PC-3 (cell line): ENCODE measurements around the gene TMEM178B. TPM values are rescaled to one million over a fixed set of nuclear protein-coding genes. Genes with fewer than 3 reads are reported as not detected.

ENCODE experiments used
- ATAC-seq: fragments of 200-7000 bp; cut with Tn5 transposase; 2 replicates; pipeline ENCODE4 v1.9.1; 2020; ENCODE audit warnings: mild to moderate bottlenecking, moderate library complexity
- BruUV-seq: library from RNA; stranded (reverse); fragments of 400-500 nt; replicated peaks from 2 replicates; lab custom pipeline; 2021; lab: Mats Ljungman, UMichigan
- CTCF ChIA-PET: fragments of 300-600 bp; sonication (Branson Sonifier 250); formaldehyde crosslinking; loops from one replicate; lab custom pipeline; 2022; ENCODE audit warnings: antibody characterized with exemption; lab: Charles Lee
- POLR2A ChIA-PET: fragments of 300-600 bp; sonication (Branson Sonifier 250); formaldehyde crosslinking; loops from one replicate; lab custom pipeline; 2022; ENCODE audit warnings: antibody characterized with exemption; ENCODE audit not compliant: unreplicated experiment; lab: Charles Lee
- DNase-seq: peaks from one replicate; pipeline ENCODE4 v3.0.0-alpha.2; 2015
- H2AFZ ChIP-seq: fragments of 300-600 bp; sonication (generic); 2 replicates; pipeline ENCODE4 v1.6.0; 2016; ENCODE audit warnings: antibody characterized with exemption, low read length
- H3F3A ChIP-seq: fragments of 300-600 bp; sonication (generic); one replicate; pipeline ENCODE4 v1.6.0; 2017; ENCODE audit warnings: antibody characterized with exemption, low read length, control low read depth, mild to moderate bottlenecking; ENCODE audit not compliant: unreplicated experiment
- H3K27ac ChIP-seq: fragments of 300-600 bp; sonication (generic); 2 replicates; pipeline ENCODE4 v1.5.1; 2016; ENCODE audit warnings: mild to moderate bottlenecking, low read length
- H3K27me3 ChIP-seq: fragments of 300-600 bp; sonication (generic); 2 replicates; pipeline ENCODE4 v1.6.1; 2016; ENCODE audit warnings: low read length, mixed read lengths
- H3K36me3 ChIP-seq: fragments of 300-600 bp; sonication (generic); 2 replicates; pipeline ENCODE4 v1.6.1; 2016; ENCODE audit warnings: low read depth, mixed run types, low read length, mixed read lengths
- H3K4me1 ChIP-seq: fragments of 300-600 bp; sonication (generic); 2 replicates; pipeline ENCODE4 v1.5.1; 2016; ENCODE audit warnings: low read length; ENCODE audit not compliant: insufficient read depth
- H3K4me2 ChIP-seq: fragments of 300-600 bp; sonication (generic); 2 replicates; pipeline ENCODE4 v1.6.0; 2016; ENCODE audit warnings: low read length
- H3K4me3 ChIP-seq: fragments of 300-600 bp; sonication (generic); 2 replicates; pipeline ENCODE4 v1.5.1; 2016; ENCODE audit warnings: mild to moderate bottlenecking, low read length, mixed read lengths
- H3K79me2 ChIP-seq: fragments of 300-600 bp; sonication (generic); 2 replicates; pipeline ENCODE4 v1.6.1; 2017; ENCODE audit warnings: low read length, mixed read lengths
- H3K9ac ChIP-seq: fragments of 300-600 bp; sonication (generic); 2 replicates; pipeline ENCODE4 v1.6.0; 2016; ENCODE audit warnings: mild to moderate bottlenecking, low read length
- H3K9me2 ChIP-seq: fragments of 300-600 bp; sonication (generic); replicated peaks from 2 replicates; pipeline ENCODE4 v1.6.1; 2016; ENCODE audit warnings: mixed run types, low read length, mixed read lengths
- H3K9me3 ChIP-seq: fragments of 300-600 bp; sonication (generic); 2 replicates; pipeline ENCODE4 v1.6.1; 2016; ENCODE audit warnings: low read length, mixed read lengths
- H4K20me1 ChIP-seq: fragments of 300-600 bp; sonication (generic); 2 replicates; pipeline ENCODE4 v1.6.1; 2016; ENCODE audit warnings: low read length, mixed read lengths
- CTCF ChIP-seq: fragments of 300-600 bp; sonication (generic); conservative IDR thresholded peaks from 2 replicates; pipeline ENCODE4 v1.5.1; 2017; ENCODE audit warnings: antibody characterized with exemption, low read depth, mild to moderate bottlenecking, low read length
- EZH2 ChIP-seq: fragments of 300-600 bp; sonication (generic); IDR thresholded peaks from one replicate; pipeline ENCODE4 v1.6.1; 2017; ENCODE audit warnings: antibody characterized with exemption, mild to moderate bottlenecking, low read length; ENCODE audit not compliant: unreplicated experiment
- EZH2phosphoT487 ChIP-seq: fragments of 300-600 bp; sonication (generic); IDR thresholded peaks from 2 replicates; pipeline ENCODE4 v1.6.1; 2018; ENCODE audit warnings: mild to moderate bottlenecking, antibody characterized with exemption, low read length, borderline replicate concordance
- intact Hi-C: fragments of 100-400 bp; cut with micrococcal nuclease; formaldehyde crosslinking; loops from 2 replicates; pipeline ENCODE4 v1.9.0; 2023
- total RNA-seq: library from RNA; depleted of rRNA; stranded (reverse); fragments of >200 nt; gene quantifications from 2 replicates; pipeline ENCODE4 v1.2.3, GENCODE V29; 2014

TMEM178B gene
- total RNA-seq, 1 experiment from 2014 or later = 0.29 TPM

- Histone ChIP-seq H3K27me3 (peaks cover 13% of the 10 kb centered on the region), H3K9me2 (no peaks in the 10 kb centered on the region), H4K20me1 (no peaks in the 10 kb centered on the region), H3K9me3 (no peaks in the 10 kb centered on the region), H3K36me3 (no peaks in the 10 kb centered on the region), H3K9ac (no peak overlapping the region), H3K27ac (no peak overlapping the region), H3K4me3 (no peak overlapping the region), H3K4me1 (no peaks in the 10 kb centered on the region), H3K4me2 (no peak overlapping the region), H3F3A (no peaks in the 10 kb centered on the region), H3K79me2 (no peaks in the 10 kb centered on the region), H2AFZ (no peak overlapping the region)
- TF ChIP-seq CTCF = no peak
- TF ChIP-seq EZH2phosphoT487 = no peak
- TF ChIP-seq EZH2 = no peak
- DNase-seq = no peak
- ChIA-PET CTCF (no interaction called here), POLR2A (no interaction called here)
- no peak for ATAC-seq
- BruUV-seq = no TSS peak
- intact Hi-C loops = no loop called here
These were observed 368.9 kb downstream of the TMEM178B start for GRCh38 chr7:141442781-141443180.

DNA sequence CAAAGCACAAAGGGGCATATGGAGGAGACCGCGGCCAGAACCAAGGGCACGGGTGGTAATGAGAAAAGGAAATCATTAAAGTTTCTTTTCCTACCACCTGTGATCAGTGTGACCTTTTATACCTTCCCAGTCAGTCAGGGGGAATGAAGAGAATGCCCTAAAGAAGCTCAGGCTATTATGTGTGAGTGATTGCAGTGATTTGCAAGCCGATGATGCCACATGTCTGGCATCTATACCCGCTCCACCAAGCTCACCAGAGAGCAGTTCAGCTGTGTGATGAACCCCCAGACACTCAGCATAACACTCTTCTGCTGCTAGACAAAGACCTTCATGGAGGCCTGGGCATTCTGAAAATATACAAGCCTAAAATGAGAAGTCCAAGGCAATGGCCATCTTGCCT, 371.1 kb downstream of the TMEM178B start:
- no peak overlapping the region for H3K4me3 ChIP-seq
- BruUV-seq = no TSS peak
- CTCF ChIA-PET = no interaction called here
- POLR2A ChIA-PET = no interaction called here
- H2AFZ ChIP-seq = no peak overlapping the region
- no peak overlapping the region for H3K9ac ChIP-seq
- H3K27me3 ChIP-seq = peaks cover 22% of the 10 kb centered on the region
- H3K79me2 ChIP-seq = no peaks in the 10 kb centered on the region
- H4K20me1 ChIP-seq = no peaks in the 10 kb centered on the region
- H3K36me3 ChIP-seq = no peaks in the 10 kb centered on the region
- intact Hi-C loops = no loop called here
- no peaks in the 10 kb centered on the region for H3K9me3 ChIP-seq
- ATAC-seq (no peak), DNase-seq (no peak)
- no peaks in the 10 kb centered on the region for H3K9me2 ChIP-seq
- H3K27ac ChIP-seq = no peak overlapping the region
- no peaks in the 10 kb centered on the region for H3K4me1 ChIP-seq
- no peak overlapping the region for H3K4me2 ChIP-seq
- H3F3A ChIP-seq = no peaks in the 10 kb centered on the region
- TF ChIP-seq EZH2phosphoT487 (no peak), EZH2 (no peak), CTCF (no peak)

- intact Hi-C loops = no loop called here
- Histone ChIP-seq H3K27me3 (peaks cover 10% of the 10 kb centered on the region; the same call in 1 of the 2 replicates), H3K9ac (no peak overlapping the region), H3K9me3 (no peaks in the 10 kb centered on the region), H2AFZ (no peak overlapping the region), H4K20me1 (no peaks in the 10 kb centered on the region), H3K9me2 (no peaks in the 10 kb centered on the region), H3K36me3 (no peaks in the 10 kb centered on the region), H3K27ac (no peak overlapping the region), H3K4me1 (no peaks in the 10 kb centered on the region), H3K4me3 (no peak overlapping the region), H3F3A (no peaks in the 10 kb centered on the region), H3K79me2 (no peaks in the 10 kb centered on the region), H3K4me2 (no peak overlapping the region)
- DNase-seq = no peak
- POLR2A ChIA-PET = no interaction called here
- CTCF ChIA-PET = interaction anchor here (0.6 kb wide), 1 partner anchor 182 kb away, joined by 3 read pairs; no protein-coding TSS in a partner anchor
- no peak for ATAC-seq
- no peak for TF ChIP-seq EZH2
- no peak for TF ChIP-seq EZH2phosphoT487
- no peak for TF ChIP-seq CTCF
- no TSS peak for BruUV-seq
These were observed 377.4 kb downstream of the TMEM178B start for GRCh38 chr7:141451232-141451631.
